Measurements from ENCODE around the gene GCKR. TPM values are rescaled to one million over a fixed set of nuclear protein-coding genes. Genes with fewer than 3 reads are reported as not detected.

GCKR gene
- total RNA-seq, 1 experiment from 2014 or later: 0.11 TPM

DNA sequence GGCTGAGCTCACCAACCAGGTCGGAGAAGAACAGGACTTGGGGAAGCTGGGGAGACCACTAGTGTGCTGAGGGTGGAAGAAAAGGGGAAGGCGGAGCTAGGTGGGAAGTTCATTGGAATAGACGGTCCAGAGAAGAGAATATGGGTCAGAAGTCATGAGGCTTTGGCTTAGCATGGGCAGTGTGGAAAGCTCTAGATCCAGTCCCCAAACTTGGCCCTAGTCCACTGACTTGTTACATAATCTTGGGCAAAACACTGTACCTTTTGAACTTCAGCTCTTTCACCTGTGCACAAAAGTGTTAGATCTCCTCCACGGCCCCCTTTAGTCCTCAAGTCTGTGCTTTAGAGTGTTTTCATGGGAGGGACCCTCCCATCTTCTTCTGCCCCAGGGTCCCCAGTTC lies 10.7 kb downstream of the GCKR start:
- Histone ChIP-seq H2BK20ac (ENCODE audit: low read depth, low read length, poor library complexity, severe bottlenecking) (no peak overlapping the region), H4K5ac (ENCODE audit: insufficient read length, low read depth, low read length) (no peak overlapping the region), H3K9me3 (ENCODE audit: control insufficient read depth, low read depth, low read length) (no peaks in the 10 kb centered on the region), H2BK15ac (ENCODE audit: low read depth, low read length) (no peak overlapping the region), H2AK5ac (ENCODE audit: insufficient read length, low read length) (no peak overlapping the region), H2BK5ac (ENCODE audit: insufficient read length, low read length) (no peak overlapping the region), H4K8ac (replicated peaks; ENCODE audit: insufficient read length, low read depth, low read length) (no peak overlapping the region), H4K91ac (ENCODE audit: insufficient read length, low read depth, low read length) (no peak overlapping the region), H3K4ac (ENCODE audit: low read depth, low read length) (no peak overlapping the region), H2BK120ac (ENCODE audit: low read depth, low read length, poor library complexity, severe bottlenecking) (no peak overlapping the region), H3K27me3 (ENCODE audit: insufficient read depth, low read length) (no peaks in the 10 kb centered on the region), H3K14ac (ENCODE audit: insufficient read depth, low read length) (no peak overlapping the region), H3K56ac (ENCODE audit: insufficient read length, low read depth, low read length) (no peak overlapping the region), H3K79me2 (ENCODE audit: insufficient read depth, low read length) (no peaks in the 10 kb centered on the region), H3T11ph (ENCODE audit: low read length) (no peak overlapping the region), H3K79me1 (ENCODE audit: insufficient read depth, low read depth, low read length, poor library complexity, severe bottlenecking) (no peaks in the 10 kb centered on the region), H3K4me2 (ENCODE audit: insufficient read depth, insufficient read length, low read length) (no peak overlapping the region), H3K23ac (ENCODE audit: insufficient read length, low read depth, low read length) (no peak overlapping the region), H3K18ac (ENCODE audit: insufficient read length, low read depth, low read length) (no peak overlapping the region), H3K4me1 (ENCODE audit: insufficient read depth, low read length) (no peaks in the 10 kb centered on the region), H4K20me1 (ENCODE audit: control insufficient read depth, insufficient read depth, insufficient read length) (no peaks in the 10 kb centered on the region), H3K9ac (ENCODE audit: extremely low read depth, insufficient read length, low read length) (no peak overlapping the region), H3K27ac (ENCODE audit: insufficient read length, low read depth, low read length) (no peak overlapping the region), H2AFZ (ENCODE audit: low read length) (no peak overlapping the region), H2BK12ac (ENCODE audit: insufficient read length, low read depth, low read length) (no peak overlapping the region), H3K23me2 (ENCODE audit: insufficient read length, low read depth, low read length, poor library complexity, severe bottlenecking) (no peaks in the 10 kb centered on the region)
- Mint-ChIP-seq H3K36me3 (ENCODE audit: insufficient read depth in 1 of 3, low read depth in 3 of 3) (no peaks in the 10 kb centered on the region), H3K9me3 (no peaks in the 10 kb centered on the region; a peak in 1 of 5 replicates), H3K4me3 (no peak overlapping the region), H3K27me3 (ENCODE audit: low read depth) (peaks cover 3% of the 10 kb centered on the region), H3K4me1 (peaks cover 10 to 11% of the 10 kb centered on the region in 2 experiments), H3K27ac (no peak overlapping the region)
- no CpG with 5 or more reads among the region's 4 CpGs for WGBS (ENCODE audit: extremely low coverage, insufficient read length, low lambda C conversion rate)
- TF ChIP-seq, protein P1, sequence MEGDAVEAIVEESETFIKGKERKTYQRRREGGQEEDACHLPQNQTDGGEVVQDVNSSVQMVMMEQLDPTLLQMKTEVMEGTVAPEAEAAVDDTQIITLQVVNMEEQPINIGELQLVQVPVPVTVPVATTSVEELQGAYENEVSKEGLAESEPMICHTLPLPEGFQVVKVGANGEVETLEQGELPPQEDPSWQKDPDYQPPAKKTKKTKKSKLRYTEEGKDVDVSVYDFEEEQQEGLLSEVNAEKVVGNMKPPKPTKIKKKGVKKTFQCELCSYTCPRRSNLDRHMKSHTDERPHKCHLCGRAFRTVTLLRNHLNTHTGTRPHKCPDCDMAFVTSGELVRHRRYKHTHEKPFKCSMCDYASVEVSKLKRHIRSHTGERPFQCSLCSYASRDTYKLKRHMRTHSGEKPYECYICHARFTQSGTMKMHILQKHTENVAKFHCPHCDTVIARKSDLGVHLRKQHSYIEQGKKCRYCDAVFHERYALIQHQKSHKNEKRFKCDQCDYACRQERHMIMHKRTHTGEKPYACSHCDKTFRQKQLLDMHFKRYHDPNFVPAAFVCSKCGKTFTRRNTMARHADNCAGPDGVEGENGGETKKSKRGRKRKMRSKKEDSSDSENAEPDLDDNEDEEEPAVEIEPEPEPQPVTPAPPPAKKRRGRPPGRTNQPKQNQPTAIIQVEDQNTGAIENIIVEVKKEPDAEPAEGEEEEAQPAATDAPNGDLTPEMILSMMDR (conservative IDR thresholded peaks at IDR 0.05): no peak
- DNase-seq: no peak

All from H9 (cell line).